CD4-positive, CD25-positive, alpha-beta regulatory T cell (primary cell): ENCODE data around the gene TNS1. TPM values are rescaled to one million over a fixed set of nuclear protein-coding genes. Genes with fewer than 3 reads are reported as not detected.

Experiments
- ATAC-seq, 2 donors: fragments of 150-1000 bp; cut with Tn5 transposase; one replicate each; pipeline ENCODE4 v1.10.0; 2021; ENCODE audit warnings: low read depth in 2 of 2, moderate number of reproducible peaks in 2 of 2, moderate library complexity in 1 of 2
- DNase-seq, 3 donors: peaks; one replicate each; pipeline versions ENCODE4 v3.0.0 to v3.0.0-alpha.2; 2012 to 2022; ENCODE audit warnings: mixed read lengths in 1 of 3
- H3K27ac ChIP-seq: one replicate; pipeline ENCODE4 v1.7.0; 2013; ENCODE audit warnings: mild to moderate bottlenecking, low read length; ENCODE audit not compliant: insufficient read depth, poor library complexity, severe bottlenecking
- H3K27me3 ChIP-seq: one replicate; pipeline ENCODE4 v1.7.0; 2013; ENCODE audit warnings: low read length; ENCODE audit not compliant: control insufficient read depth, insufficient read depth
- H3K36me3 ChIP-seq: one replicate; pipeline ENCODE4 v1.7.0; 2013; ENCODE audit warnings: mild to moderate bottlenecking, low read length, moderate library complexity; ENCODE audit not compliant: control insufficient read depth, insufficient read depth
- H3K4me1 ChIP-seq: 2 replicates; pipeline ENCODE4 v1.7.0; 2013; ENCODE audit warnings: mild to moderate bottlenecking, low read length; ENCODE audit not compliant: insufficient read depth, control insufficient read depth, poor library complexity, severe bottlenecking
- H3K4me3 ChIP-seq: one replicate; pipeline ENCODE4 v1.7.0; 2013; ENCODE audit warnings: low read depth, mild to moderate bottlenecking, low read length, moderate library complexity
- H3K9me3 ChIP-seq, 2 experiments: 1 replicate in 1 of 2; 2 replicates in 1 of 2; pipeline ENCODE4 v1.7.0; 2013; ENCODE audit warnings: low read length in 2 of 2, mild to moderate bottlenecking in 1 of 2, moderate library complexity in 1 of 2; ENCODE audit not compliant: control insufficient read depth in 2 of 2
- H3K27ac Mint-ChIP-seq, 3 donors: one replicate each; pipeline ENCODE4 v1.8.0; 2020 to 2022; ENCODE audit warnings: mild to moderate bottlenecking in 3 of 3, mixed read lengths in 3 of 3, moderate library complexity in 2 of 3
- H3K27me3 Mint-ChIP-seq: one replicate; pipeline ENCODE4 v1.8.0; 2022; ENCODE audit warnings: mild to moderate bottlenecking, mixed read lengths
- H3K36me3 Mint-ChIP-seq: one replicate; pipeline ENCODE4 v1.8.0; 2020; ENCODE audit warnings: mixed read lengths
- H3K4me1 Mint-ChIP-seq, 4 donors: one replicate each; pipeline ENCODE4 v1.8.0; 2020 to 2022; ENCODE audit warnings: mixed read lengths in 4 of 4, mild to moderate bottlenecking in 1 of 4
- H3K4me3 Mint-ChIP-seq, 4 donors: one replicate each; pipeline ENCODE4 v1.8.0; 2020 to 2022; ENCODE audit warnings: mild to moderate bottlenecking in 4 of 4, mixed read lengths in 4 of 4, moderate library complexity in 3 of 4
- H3K9me3 Mint-ChIP-seq, 7 donors: one replicate each; pipeline ENCODE4 v1.8.0; 2020 to 2022; ENCODE audit warnings: mixed read lengths in 7 of 7, mild to moderate bottlenecking in 3 of 7, moderate library complexity in 2 of 7
- polyA plus RNA-seq, 4 donors: library from polyadenylated mRNA; unstranded; fragments of 300-500 nt; fragmentation: Illumina TruSeq; gene quantifications; one replicate each; pipeline ENCODE4 v1.2.3, GENCODE V29; 2021
- total RNA-seq: library from RNA; stranded (reverse); gene quantifications from one replicate; pipeline ENCODE4 v1.2.3, GENCODE V29; 2022

The TNS1 gene
- total and polyA plus RNA-seq, 5 donors from 2014 or later = 0.49 TPM; not detected in 4

GRCh38 chr2:217907266-217907665, 95.5 kb downstream of the TNS1 start:
- no peaks in the 10 kb centered on the region for H3K27me3 ChIP-seq
- H3K4me3 ChIP-seq = no peak overlapping the region
- H3K4me1 Mint-ChIP-seq = no peaks in the 10 kb centered on the region
- H3K36me3 ChIP-seq = no peaks in the 10 kb centered on the region
- H3K4me3 Mint-ChIP-seq = no peak overlapping the region
- peaks cover 25% of the 10 kb centered on the region for H3K27me3 Mint-ChIP-seq
- peaks cover 0 to 1% (median 0%) of the 10 kb centered on the region in 7 donors for H3K9me3 Mint-ChIP-seq
- DNase-seq (no peak), ATAC-seq (no peak)
- no peak overlapping the region for H3K27ac ChIP-seq
- no peaks in the 10 kb centered on the region for H3K4me1 ChIP-seq
- no peaks in the 10 kb centered on the region for H3K36me3 Mint-ChIP-seq
- H3K9me3 ChIP-seq = no peaks in the 10 kb centered on the region
- H3K27ac Mint-ChIP-seq = no peak overlapping the region

GRCh38 chr2:217906798-217907197, 96.0 kb downstream of the TNS1 start:
- Mint-ChIP-seq H3K36me3 (no peaks in the 10 kb centered on the region), H3K27me3 (peaks cover 25% of the 10 kb centered on the region), H3K4me3 (no peak overlapping the region), H3K27ac (no peak overlapping the region), H3K9me3 (peaks cover 0 to 1% (median 0%) of the 10 kb centered on the region in 7 donors), H3K4me1 (no peaks in the 10 kb centered on the region)
- DNase-seq = no peak
- Histone ChIP-seq H3K4me1 (no peaks in the 10 kb centered on the region), H3K27ac (no peak overlapping the region), H3K27me3 (no peaks in the 10 kb centered on the region), H3K36me3 (no peaks in the 10 kb centered on the region), H3K4me3 (no peak overlapping the region), H3K9me3 (no peaks in the 10 kb centered on the region)
- no peak for ATAC-seq

GRCh38 chr2:217905896-217906295, 96.9 kb downstream of the TNS1 start:
- Histone ChIP-seq H3K4me1 (no peaks in the 10 kb centered on the region), H3K9me3 (no peaks in the 10 kb centered on the region), H3K27ac (no peak overlapping the region), H3K36me3 (no peaks in the 10 kb centered on the region), H3K4me3 (no peak overlapping the region), H3K27me3 (no peaks in the 10 kb centered on the region)
- Mint-ChIP-seq H3K27me3 (peaks cover 25% of the 10 kb centered on the region), H3K4me3 (no peak overlapping the region), H3K27ac (no peak overlapping the region), H3K9me3 (peaks cover 0 to 1% (median 0%) of the 10 kb centered on the region in 7 donors), H3K36me3 (no peaks in the 10 kb centered on the region), H3K4me1 (no peaks in the 10 kb centered on the region)
- DNase-seq = no peak
- ATAC-seq = no peak

- Mint-ChIP-seq H3K4me3 (no peak overlapping the region), H3K9me3 (peaks cover 0 to 1% (median 0%) of the 10 kb centered on the region in 7 donors), H3K4me1 (no peaks in the 10 kb centered on the region), H3K27ac (no peak overlapping the region), H3K27me3 (peaks cover 25% of the 10 kb centered on the region), H3K36me3 (no peaks in the 10 kb centered on the region)
- DNase-seq (no peak), ATAC-seq (no peak)
- H3K36me3 ChIP-seq = no peaks in the 10 kb centered on the region
- no peaks in the 10 kb centered on the region for H3K9me3 ChIP-seq
- H3K4me1 ChIP-seq = no peaks in the 10 kb centered on the region
- no peak overlapping the region for H3K27ac ChIP-seq
- no peak overlapping the region for H3K4me3 ChIP-seq
- no peaks in the 10 kb centered on the region for H3K27me3 ChIP-seq
Observed at GRCh38 chr2:217905395-217905794, 97.4 kb downstream of the TNS1 start.

- DNase-seq = no peak
- Histone ChIP-seq H3K27ac (no peak overlapping the region), H3K9me3 (no peaks in the 10 kb centered on the region), H3K36me3 (no peaks in the 10 kb centered on the region), H3K27me3 (no peaks in the 10 kb centered on the region), H3K4me3 (no peak overlapping the region), H3K4me1 (no peaks in the 10 kb centered on the region)
- Mint-ChIP-seq H3K4me3 (no peak overlapping the region), H3K27me3 (peaks cover 25% of the 10 kb centered on the region), H3K4me1 (no peaks in the 10 kb centered on the region), H3K36me3 (no peaks in the 10 kb centered on the region), H3K27ac (no peak overlapping the region), H3K9me3 (peaks cover 0 to 1% (median 0%) of the 10 kb centered on the region in 7 donors)
- ATAC-seq = no peak
Observed at GRCh38 chr2:217904614-217904965, 98.2 kb downstream of the TNS1 start.

GRCh38 chr2:217903859-217904613, 98.8 kb downstream of the TNS1 start:
- H3K27me3 Mint-ChIP-seq = peaks cover 25% of the 10 kb centered on the region
- Histone ChIP-seq H3K9me3 (no peaks in the 10 kb centered on the region), H3K36me3 (no peaks in the 10 kb centered on the region), H3K27ac (no peak overlapping the region), H3K4me3 (no peak overlapping the region), H3K27me3 (no peaks in the 10 kb centered on the region), H3K4me1 (no peaks in the 10 kb centered on the region)
- no peaks in the 10 kb centered on the region for H3K4me1 Mint-ChIP-seq
- no peak for ATAC-seq
- H3K27ac Mint-ChIP-seq = no peak overlapping the region
- no peaks in the 10 kb centered on the region for H3K36me3 Mint-ChIP-seq
- H3K9me3 Mint-ChIP-seq = peaks cover 0 to 1% (median 0%) of the 10 kb centered on the region in 7 donors
- DNase-seq = no peak
- H3K4me3 Mint-ChIP-seq = no peak overlapping the region

GRCh38 chr2:217903142-217903858, 99.5 kb downstream of the TNS1 start:
- Histone ChIP-seq H3K27ac (no peak overlapping the region), H3K4me3 (no peak overlapping the region), H3K27me3 (no peaks in the 10 kb centered on the region), H3K9me3 (no peaks in the 10 kb centered on the region), H3K36me3 (no peaks in the 10 kb centered on the region), H3K4me1 (no peaks in the 10 kb centered on the region)
- Mint-ChIP-seq H3K36me3 (no peaks in the 10 kb centered on the region), H3K4me3 (no peak overlapping the region), H3K9me3 (peaks cover 0 to 1% (median 0%) of the 10 kb centered on the region in 7 donors), H3K4me1 (no peaks in the 10 kb centered on the region), H3K27me3 (peaks cover 25% of the 10 kb centered on the region), H3K27ac (no peak overlapping the region)
- DNase-seq = no peak
- no peak for ATAC-seq
